GM21526 (cell line): ENCODE data around the gene WDR81.
"Not testable (repeated sequence)": the region's sequence is repeated elsewhere in the genome, so short reads cannot be mapped to it uniquely, and the experiment has no call there.

Experiments used
- ATAC-seq: cut with Tn5 transposase; IDR thresholded peaks from one replicate; pipeline ENCODE4 v1.9.1; 2021; ENCODE audit warnings: moderate library complexity; ENCODE audit not compliant: unreplicated experiment, low FRiP score

WDR81 gene

GRCh38 chr17:1712271-1712670 lies 12.2 kb upstream of the WDR81 start:
- ATAC-seq = no peak

DNA sequence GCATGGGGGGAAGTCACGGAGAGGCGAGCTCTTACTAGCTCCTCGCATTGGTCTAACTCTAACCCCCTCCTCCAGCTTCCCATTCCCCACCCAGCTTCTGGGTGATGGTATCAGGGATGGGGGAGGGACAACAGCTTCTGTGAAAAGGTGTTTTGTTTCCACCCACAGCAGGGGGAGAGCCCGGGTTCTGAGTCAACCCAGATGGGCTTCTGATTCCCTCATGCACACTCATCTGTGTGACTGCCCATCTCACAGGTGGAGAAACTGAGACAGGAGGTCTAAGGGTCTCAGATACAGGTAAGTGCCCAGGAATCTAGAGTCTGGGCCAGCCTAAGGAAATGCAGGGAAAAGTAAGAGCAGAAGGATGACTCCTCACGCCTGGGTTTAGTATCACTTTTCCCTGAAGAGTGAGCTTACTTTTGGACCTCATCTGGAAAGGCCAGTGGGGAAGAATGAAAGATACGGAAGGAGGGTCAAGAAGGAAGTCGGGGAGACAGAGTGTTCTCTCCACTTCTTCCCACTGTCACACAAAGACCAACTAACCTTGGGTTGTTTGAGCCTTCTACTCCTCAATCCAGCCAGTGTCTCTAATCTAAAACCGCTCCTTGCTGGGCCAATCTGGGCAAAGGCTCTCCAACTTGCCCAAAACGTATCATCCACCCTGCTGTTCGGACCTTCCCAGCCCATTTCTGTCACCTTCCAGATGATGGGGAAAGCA lies 11.2 kb upstream of the WDR81 start:
- ATAC-seq = no peak

DNA sequence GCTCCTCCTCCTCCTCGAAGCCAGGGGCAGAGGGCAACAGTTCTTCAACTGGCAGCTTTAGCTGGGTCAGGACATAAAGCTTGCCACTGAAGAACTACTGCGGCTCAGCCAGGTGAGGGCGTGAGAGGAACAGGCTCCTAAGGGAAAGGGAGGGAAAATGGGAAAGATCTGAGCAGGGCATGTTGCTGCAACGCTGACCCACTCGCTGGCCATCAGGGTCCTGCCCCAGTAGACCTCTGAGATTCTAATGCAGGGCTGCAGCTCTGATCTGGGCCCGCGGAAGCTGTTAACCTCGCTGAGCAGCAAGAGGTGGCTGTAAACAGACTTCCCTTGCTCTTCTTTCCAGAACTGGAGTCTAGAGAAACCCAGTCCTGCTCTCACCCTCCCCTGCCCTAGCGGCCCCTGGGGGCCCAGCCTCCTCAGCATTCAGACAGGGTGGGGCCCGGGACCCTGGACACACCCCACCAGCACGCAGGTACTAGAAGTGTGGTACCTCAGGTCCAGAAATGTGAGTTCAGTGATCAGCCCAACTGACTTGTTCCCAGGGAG lies 10.6 kb upstream of the WDR81 start:
- ATAC-seq = no peak

GRCh38 chr17:1714427-1714979 lies 10.0 kb upstream of the WDR81 start:
- ATAC-seq = no peak

GRCh38 chr17:1714980-1715802 lies 9.3 kb upstream of the WDR81 start:
- ATAC-seq = no peak

DNA sequence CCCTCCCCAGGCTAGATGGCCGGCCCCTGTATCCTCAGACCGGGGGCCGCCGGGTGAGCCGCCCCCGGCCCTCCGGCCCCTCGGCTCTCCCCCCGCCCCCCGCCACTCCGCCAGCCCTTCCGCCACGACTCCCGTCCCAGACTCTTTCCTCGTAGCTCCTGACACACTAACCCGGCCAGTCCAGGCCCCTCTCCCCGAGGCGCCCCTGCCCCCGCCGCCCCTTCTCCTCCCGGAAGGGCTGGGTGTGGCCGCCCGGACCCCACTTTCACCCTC lies 8.8 kb upstream of the WDR81 start:
- ATAC-seq = no peak

GRCh38 chr17:1716076-1716911 lies 8.2 kb upstream of the WDR81 start:
- peak; percentile 76 for ATAC-seq

- ATAC-seq = peak; percentile 35
Observed at GRCh38 chr17:1716912-1717695, 7.4 kb upstream of the WDR81 start.

DNA sequence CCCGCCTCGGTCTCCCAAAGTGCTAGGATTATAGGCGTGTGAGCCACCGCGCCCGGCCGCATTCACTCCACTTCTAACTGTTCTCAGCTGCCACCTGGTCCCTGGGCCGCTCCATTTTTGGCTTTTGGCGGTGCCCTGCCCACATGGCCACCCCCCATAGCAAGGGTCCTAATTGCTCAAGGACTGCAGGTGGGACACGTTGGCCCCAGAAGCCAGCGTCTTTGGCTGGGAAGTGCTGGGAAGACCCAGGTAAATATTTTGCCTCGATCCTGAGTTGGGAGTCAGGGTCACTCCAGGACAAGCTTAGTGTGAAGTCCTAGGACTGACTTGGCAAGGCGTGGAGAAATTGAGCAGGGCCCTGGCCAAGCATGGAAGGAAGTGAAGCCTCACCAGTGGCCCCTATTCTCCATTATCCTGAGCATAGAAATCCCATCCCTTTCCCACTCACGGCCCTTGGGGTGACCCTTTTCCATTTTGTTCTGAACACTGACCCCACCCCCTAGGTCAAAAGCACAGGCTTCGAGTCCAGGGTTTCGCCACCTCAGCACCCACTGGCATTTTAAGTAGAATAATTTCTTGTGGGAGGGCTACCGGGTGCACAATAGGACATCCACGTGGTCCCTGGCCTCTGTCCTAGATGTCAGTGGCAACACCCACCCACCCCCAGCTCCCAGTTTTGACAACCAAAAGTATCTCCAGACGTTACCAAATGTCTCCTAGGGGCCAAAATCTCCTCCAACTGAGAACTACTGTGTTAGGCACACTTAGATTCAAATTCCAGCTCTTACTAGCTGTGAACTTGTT lies 5.9 kb upstream of the WDR81 start:
- no peak for ATAC-seq

DNA sequence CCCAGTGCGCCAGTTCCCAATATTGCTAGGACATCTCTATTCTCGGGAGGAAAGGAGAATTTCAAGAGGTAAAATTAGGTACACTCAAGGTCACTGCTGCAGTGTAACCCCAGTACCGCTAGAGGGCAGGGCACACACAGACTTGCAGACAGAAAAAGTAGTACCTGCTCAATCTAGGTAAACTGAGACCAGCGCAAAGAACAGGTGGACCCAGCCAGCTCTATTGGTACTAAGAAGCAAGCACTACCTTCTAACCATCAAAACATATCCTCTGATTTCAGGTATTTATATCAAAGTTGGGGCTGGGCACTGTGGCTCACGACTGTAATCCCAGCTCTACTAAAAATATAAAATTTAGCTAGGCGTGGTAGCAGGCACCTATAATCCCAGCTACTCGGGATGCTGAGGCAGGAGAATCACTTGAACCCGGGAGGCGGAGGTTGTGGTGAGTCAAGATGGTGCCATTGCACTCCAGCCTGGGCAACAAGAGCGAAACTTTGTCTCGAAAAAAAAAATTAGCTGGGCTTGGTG lies 3.6 kb upstream of the WDR81 start:
- no peak for ATAC-seq

DNA sequence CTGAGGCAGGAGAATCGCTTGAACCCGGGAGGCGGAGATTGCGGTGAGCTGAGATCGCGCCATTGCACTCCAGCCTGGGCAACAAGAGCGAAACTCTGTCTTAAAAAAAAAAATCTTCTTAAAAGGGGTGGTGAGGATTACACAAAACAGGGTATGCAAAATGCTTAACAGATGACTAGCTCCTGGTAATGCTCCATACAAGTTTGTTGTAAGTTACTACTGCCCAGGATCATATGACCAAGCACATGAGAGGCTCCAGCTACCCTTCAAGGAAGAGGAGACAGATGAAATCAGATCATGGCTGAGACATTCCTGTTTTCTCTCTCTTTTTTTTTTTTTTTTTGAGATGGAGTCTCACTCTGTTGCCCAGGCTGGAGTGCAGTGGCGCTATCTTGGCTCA lies 2.5 kb upstream of the WDR81 start:
- ATAC-seq = not testable (repeated sequence)

GRCh38 chr17:1724869-1725641 lies 551 bp downstream of the WDR81 start:
- no peak for ATAC-seq

DNA sequence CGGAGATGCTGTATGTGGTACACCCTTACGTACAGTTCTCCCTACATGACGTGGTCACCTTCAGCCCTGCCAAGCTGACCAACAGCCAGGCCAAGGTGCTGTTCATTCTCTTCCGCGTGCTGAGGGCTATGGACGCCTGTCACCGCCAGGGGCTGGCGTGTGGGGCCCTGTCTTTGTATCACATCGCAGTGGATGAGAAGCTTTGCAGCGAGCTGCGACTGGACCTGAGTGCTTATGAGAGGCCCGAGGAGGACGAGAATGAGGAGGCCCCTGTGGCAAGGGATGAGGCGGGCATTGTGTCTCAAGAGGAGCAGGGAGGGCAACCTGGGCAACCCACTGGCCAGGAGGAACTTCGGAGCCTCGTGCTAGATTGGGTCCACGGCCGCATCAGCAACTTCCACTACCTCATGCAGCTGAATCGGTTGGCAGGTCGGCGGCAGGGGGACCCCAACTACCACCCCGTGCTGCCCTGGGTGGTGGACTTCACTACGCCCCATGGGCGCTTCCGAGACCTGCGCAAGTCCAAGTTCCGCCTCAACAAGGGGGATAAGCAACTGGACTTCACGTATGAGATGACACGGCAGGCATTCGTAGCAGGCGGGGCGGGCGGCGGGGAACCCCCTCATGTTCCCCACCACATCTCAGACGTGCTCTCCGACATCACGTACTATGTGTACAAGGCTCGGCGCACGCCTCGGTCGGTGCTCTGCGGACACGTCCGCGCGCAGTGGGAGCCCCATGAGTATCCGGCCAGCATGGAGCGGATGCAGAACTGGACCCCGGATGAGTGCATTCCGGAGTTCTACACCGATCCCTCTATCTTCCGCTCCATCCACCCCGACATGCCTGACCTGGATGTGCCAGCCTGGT lies 1.4 kb downstream of the WDR81 start:
- no peak for ATAC-seq

- no peak for ATAC-seq
Observed at GRCh38 chr17:1726626-1727257, 2.2 kb downstream of the WDR81 start.

DNA sequence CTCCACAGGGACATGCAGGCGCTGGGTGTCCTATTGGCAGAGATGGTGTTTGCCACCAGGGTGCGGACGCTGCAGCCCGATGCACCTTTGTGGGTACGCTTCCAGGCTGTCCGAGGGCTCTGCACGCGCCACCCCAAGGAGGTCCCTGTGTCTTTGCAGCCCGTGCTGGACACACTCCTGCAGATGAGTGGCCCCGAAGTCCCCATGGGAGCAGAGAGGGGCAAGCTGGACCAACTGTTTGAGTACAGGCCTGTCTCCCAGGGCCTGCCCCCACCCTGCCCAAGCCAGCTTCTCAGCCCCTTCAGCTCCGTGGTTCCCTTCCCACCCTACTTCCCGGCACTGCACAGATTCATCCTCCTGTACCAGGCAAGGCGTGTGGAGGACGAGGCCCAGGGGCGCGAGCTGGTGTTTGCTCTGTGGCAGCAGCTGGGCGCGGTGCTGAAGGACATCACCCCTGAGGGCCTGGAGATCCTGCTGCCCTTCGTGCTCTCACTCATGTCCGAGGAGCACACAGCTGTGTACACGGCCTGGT lies 2.8 kb downstream of the WDR81 start:
- no peak for ATAC-seq

DNA sequence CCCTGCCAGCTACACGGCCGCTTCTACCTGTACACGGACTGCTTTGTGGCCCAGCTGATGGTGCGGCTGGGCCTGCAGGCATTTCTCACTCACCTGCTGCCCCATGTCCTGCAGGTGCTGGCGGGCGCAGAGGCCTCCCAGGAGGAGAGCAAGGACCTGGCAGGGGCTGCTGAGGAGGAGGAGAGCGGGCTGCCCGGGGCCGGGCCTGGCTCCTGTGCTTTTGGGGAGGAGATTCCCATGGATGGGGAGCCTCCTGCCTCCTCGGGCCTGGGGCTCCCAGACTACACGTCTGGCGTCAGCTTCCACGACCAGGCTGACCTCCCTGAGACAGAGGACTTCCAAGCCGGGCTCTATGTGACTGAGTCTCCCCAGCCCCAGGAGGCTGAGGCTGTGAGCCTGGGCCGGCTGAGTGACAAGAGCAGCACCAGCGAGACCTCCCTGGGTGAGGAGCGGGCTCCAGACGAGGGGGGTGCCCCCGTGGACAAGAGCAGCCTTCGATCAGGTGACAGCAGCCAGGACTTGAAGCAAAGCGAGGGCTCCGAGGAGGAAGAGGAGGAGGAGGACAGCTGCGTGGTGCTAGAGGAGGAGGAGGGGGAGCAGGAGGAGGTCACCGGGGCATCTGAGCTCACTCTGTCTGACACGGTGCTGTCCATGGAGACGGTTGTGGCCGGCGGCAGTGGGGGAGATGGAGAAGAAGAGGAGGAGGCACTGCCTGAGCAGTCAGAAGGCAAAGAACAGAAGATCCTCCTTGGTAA lies 3.5 kb downstream of the WDR81 start:
- ATAC-seq = no peak
